Natural killer cell treated with Interleukin-12 subunit alpha and Interleukin-12 subunit beta and Interleukin-15 and Interleukin-18, amount 100 ng/mL, for 72 hours (primary cell): ENCODE data around the gene PI4KB. TPM values are rescaled to one million over a fixed set of nuclear protein-coding genes. Genes with fewer than 3 reads are reported as not detected.
"Not testable (repeated sequence)": the region's sequence is repeated elsewhere in the genome, so short reads cannot be mapped to it uniquely, and the experiment has no call there.

Source experiments
- ATAC-seq, 2 donors: fragments of 150-1000 bp; cut with Tn5 transposase in 1 of 2; sonication (Bioruptor Pico), chemical (Tn5 transposase) in 1 of 2; 2 replicates each; pipeline ENCODE4 v1.10.0; 2021
- DNase-seq: peaks from one replicate; pipeline ENCODE4 v3.0.0; 2022; ENCODE audit warnings: low spot score
- H3K27ac Mint-ChIP-seq, 2 donors: 1 replicate in 1 of 2; 2 replicates in 1 of 2; pipeline ENCODE4 v1.8.0; 2022; ENCODE audit warnings: mixed read lengths in 2 of 2, mild to moderate bottlenecking in 1 of 2, moderate library complexity in 1 of 2
- H3K27me3 Mint-ChIP-seq, 2 donors: 1 replicate in 1 of 2; 2 replicates in 1 of 2; pipeline ENCODE4 v1.8.0; 2022; ENCODE audit warnings: mixed read lengths in 2 of 2
- H3K36me3 Mint-ChIP-seq: one replicate; pipeline ENCODE4 v1.8.0; 2022; ENCODE audit warnings: mixed read lengths
- H3K4me1 Mint-ChIP-seq, 2 donors: 1 replicate in 1 of 2; 2 replicates in 1 of 2; pipeline ENCODE4 v1.8.0; 2022; ENCODE audit warnings: low read depth in 2 of 2, mixed read lengths in 2 of 2, mild to moderate bottlenecking in 1 of 2
- H3K4me3 Mint-ChIP-seq: one replicate; pipeline ENCODE4 v1.8.0; 2022; ENCODE audit warnings: mixed read lengths
- H3K9me3 Mint-ChIP-seq: 2 replicates; pipeline ENCODE4 v1.8.0; 2022; ENCODE audit warnings: mixed read lengths
- total RNA-seq, 2 donors: library from RNA; stranded (reverse); gene quantifications; one replicate each; pipeline ENCODE4 v1.2.3, GENCODE V29; 2022

Gene PI4KB
- total RNA-seq, 2 donors from 2014 or later: 69.9 to 82.3 TPM

DNA sequence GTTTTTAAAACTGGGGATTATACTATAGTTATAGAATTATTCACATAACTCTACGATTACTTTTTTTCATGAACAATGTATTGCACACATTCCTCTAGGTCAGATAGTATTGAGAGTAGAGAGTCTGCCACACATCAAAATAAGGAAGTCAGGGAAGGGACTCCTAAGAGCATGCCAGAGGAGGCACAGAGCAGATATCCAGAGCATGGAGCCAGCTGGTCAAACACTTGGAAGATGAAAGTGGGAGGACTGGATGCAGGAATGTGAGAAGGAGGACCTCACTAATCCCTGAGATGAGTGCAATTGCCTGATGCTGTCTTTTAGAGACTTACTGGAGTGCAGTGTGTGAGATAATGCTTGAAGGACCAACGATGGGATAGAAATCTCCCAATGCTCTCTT, 29.5 kb upstream of the PI4KB start:
- DNase-seq (no peak), ATAC-seq (no peak)
- no peaks in the 10 kb centered on the region for H3K27me3 Mint-ChIP-seq
- peaks cover 2% of the 10 kb centered on the region for H3K36me3 Mint-ChIP-seq
- H3K9me3 Mint-ChIP-seq: peaks cover under 1% of the 10 kb centered on the region
- H3K4me3 Mint-ChIP-seq: no peak overlapping the region
- no peaks in the 10 kb centered on the region for H3K4me1 Mint-ChIP-seq
- H3K27ac Mint-ChIP-seq: no peak overlapping the region

DNA sequence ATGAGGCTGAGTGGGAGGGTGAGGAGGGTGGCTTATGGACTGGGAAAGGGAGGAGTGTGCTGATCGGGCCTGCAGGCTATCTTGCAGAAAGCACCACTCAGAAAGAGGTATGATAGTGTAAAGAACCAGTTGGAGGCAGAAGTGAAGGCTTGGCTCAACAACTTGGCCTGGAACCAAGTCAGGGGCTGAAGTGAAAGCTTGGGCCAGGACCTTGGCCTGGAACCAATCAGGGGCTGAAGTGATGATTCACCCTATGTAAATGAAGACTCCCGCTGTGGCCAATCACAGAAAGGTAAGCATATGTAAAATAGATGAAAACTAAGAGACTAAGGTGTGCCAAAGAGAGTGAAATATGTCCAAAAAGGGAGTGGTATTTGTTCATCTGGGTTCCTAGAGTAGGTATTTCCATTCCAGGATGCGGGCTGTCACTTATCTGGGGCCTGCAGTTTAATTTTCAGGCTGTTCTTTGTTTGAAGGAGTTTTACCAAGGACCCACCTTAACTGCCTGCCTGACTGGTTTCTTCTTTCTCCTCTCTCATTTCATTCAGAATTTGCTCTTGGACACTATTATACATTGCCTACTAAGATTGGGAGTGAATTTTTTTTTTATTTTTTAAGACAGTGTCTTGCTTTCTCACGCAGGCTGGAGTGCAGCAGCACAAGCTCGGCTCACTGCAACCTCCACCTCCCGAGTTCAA, 25.0 kb upstream of the PI4KB start:
- DNase-seq (no peak), ATAC-seq (no peak)
- H3K27me3 Mint-ChIP-seq: no peaks in the 10 kb centered on the region
- H3K27ac Mint-ChIP-seq: no peak overlapping the region
- no peak overlapping the region for H3K4me3 Mint-ChIP-seq
- H3K36me3 Mint-ChIP-seq: no peaks in the 10 kb centered on the region
- H3K9me3 Mint-ChIP-seq: no peaks in the 10 kb centered on the region
- H3K4me1 Mint-ChIP-seq: peaks cover 12 to 13% of the 10 kb centered on the region in 2 donors

DNA sequence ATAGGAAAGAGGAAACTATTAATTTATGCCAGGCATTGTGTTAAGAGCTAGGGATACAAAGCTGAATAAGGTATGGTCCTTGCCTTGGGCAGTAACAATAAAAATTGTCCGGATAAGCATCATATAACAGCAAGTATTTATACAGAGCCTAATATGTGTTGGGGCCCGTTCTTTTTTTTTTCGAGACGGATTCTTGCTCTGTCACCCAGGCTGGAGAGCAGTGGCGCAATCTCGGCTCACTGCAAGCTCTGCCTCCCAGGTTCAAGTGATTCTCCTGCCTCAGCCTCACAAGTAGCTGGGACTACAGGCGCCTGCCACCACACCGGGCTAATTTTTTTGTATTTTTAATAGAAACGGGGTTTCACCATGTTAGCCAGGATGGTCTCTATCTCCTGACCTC, 23.1 kb upstream of the PI4KB start:
- not testable (repeated sequence) for DNase-seq, H3K9me3 Mint-ChIP-seq, H3K4me3 Mint-ChIP-seq, H3K27me3 Mint-ChIP-seq, ATAC-seq, H3K27ac Mint-ChIP-seq
- Mint-ChIP-seq H3K4me1 (peaks cover 29% of the 10 kb centered on the region in 2 donors), H3K36me3 (peaks cover 15% of the 10 kb centered on the region)

DNA sequence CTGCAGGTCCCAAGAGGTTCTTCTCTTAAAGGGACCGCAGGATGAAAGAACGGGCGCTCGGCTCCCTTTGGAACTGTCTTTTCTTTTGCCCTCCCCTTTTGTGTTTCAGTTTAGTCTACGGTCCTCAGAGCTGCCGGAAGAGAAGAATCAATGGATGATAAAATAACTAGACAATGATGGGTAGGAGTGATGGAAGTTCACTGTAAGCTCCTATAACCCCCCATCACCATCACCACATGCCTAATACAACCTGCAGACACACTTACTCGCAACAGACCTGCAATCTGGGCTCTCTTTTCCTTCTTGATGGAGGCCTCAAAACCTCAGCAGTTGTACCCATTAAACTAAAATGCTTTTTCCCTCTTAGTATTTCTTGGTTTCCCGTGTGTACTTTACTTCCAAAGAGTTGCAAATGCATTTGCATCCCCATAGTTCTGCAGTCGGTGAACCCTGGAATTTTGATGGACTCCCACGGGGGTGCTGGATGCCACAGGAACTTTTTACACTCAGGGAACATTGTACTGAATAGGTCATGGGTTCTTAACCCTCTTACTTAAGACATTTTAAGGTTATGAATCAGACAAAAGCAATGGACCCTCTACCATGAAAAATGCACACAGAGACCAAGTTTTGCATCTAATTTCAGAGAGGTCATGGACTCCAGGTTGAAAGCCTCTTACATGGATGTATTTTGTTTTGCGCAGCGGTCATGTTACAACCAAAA, 20.5 kb upstream of the PI4KB start:
- no peak for ATAC-seq
- peaks cover 29 to 40% of the 10 kb centered on the region in 2 donors for H3K4me1 Mint-ChIP-seq
- H3K36me3 Mint-ChIP-seq: peaks cover 19% of the 10 kb centered on the region
- DNase-seq: no peak
- no peaks in the 10 kb centered on the region for H3K27me3 Mint-ChIP-seq
- H3K27ac Mint-ChIP-seq: peak overlapping the region; percentile 99 to 100
- H3K4me3 Mint-ChIP-seq: peak overlapping the region; percentile 99
- no peaks in the 10 kb centered on the region for H3K9me3 Mint-ChIP-seq

DNA sequence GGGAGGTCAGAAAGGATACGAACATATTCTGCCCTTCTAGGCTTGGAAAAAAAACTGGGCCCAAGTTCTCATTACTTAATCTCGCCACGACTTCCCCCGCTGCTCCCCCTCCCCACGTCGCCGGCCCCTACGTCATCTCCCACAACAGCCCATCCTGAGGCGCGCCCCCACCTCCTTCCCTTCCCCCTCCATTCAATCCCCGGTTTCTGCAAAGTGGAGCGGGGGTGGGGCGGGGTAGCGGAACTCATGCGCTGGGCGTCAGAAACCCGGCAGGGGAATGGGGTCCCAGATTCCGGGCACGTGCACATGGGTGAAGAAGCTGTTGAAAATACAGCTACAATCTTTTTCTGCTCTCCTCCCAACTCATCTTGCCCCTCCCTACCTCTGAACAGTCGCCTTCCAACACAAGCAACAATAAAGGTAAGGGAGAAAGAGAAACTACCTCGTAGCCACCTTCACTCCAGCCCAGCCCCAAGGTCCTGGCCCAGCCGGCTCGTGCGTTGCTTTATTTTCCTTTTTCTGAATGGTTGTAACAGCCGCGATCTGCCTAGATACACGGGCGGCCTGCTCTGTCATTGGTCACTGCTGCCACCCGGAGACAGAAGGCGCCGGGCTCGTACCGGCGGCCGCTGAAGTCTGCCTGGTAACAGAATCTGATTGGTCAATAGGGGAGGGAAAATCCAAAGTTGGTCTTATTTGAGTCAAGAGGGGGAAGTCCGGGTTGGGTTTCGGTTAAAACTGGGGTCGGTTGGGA, 19.7 kb upstream of the PI4KB start, which contains the start of gene RFX5:
Gene RFX5, minus strand, starts transcription at position 484 of the 754 bp plus-strand sequence. CDS start 932 bp downstream, outside the sequence.
- H3K27me3 Mint-ChIP-seq: no peaks in the 10 kb centered on the region
- H3K27ac Mint-ChIP-seq: peak within 1 kb of the TSS; percentile 99 to 100
- DNase-seq (peak; percentile 97), ATAC-seq (peak; percentile 98 to 99)
- peaks cover 23% of the 10 kb centered on the region for H3K36me3 Mint-ChIP-seq
- peaks cover 29 to 43% of the 10 kb centered on the region in 2 donors for H3K4me1 Mint-ChIP-seq
- no peaks in the 10 kb centered on the region for H3K9me3 Mint-ChIP-seq
- H3K4me3 Mint-ChIP-seq: peak within 1 kb of the TSS; percentile 99

DNA sequence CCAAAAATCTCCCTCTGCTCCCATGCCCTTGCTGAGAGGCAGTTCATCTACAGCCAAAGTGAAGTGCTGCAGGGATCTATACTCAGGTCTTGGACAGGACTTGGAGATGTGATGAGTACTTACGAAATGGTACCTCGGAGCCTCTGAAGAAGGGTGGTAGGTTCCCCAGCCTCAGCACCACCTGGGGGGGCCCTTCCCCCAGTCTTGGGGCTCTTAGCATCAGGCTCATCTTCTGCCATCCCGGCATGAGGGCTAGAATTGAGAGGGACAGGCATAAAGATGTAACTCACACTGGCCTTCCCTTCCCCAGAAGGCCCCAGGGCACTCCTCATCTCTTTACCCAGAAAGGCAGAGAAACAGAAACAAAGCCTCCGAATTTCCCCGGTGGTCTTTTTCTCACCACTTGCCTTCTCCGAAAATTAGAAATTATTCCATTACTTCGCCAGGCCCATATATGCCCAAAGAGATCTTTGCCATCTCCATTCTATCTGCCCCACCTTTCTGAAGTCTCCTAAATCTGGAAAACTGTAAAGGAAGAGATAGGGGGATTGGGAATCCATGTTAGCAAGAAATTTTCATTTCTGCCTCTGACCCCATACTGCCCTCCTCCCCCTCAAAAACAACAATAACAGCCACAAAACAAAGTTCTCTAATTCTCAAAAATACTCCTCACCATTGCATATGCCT, 19.0 kb upstream of the PI4KB start:
- DNase-seq: no peak
- Mint-ChIP-seq H3K4me3 (peak overlapping the region; percentile 99), H3K27ac (peak overlapping the region; percentile 99 to 100), H3K4me1 (peaks cover 29 to 43% of the 10 kb centered on the region in 2 donors), H3K27me3 (no peaks in the 10 kb centered on the region), H3K9me3 (no peaks in the 10 kb centered on the region), H3K36me3 (peaks cover 23% of the 10 kb centered on the region)
- ATAC-seq: no peak

- Mint-ChIP-seq H3K36me3 (peaks cover 23% of the 10 kb centered on the region), H3K9me3 (no peaks in the 10 kb centered on the region), H3K27me3 (no peaks in the 10 kb centered on the region), H3K4me1 (peaks cover 35 to 51% of the 10 kb centered on the region in 2 donors), H3K4me3 (no peak overlapping the region), H3K27ac (peak overlapping the region in 1 of 2 donors; percentile 62)
- no peak for ATAC-seq
- no peak for DNase-seq
These were observed 17.1 kb upstream of the PI4KB start for GRCh38 chr1:151344291-151344690.

DNA sequence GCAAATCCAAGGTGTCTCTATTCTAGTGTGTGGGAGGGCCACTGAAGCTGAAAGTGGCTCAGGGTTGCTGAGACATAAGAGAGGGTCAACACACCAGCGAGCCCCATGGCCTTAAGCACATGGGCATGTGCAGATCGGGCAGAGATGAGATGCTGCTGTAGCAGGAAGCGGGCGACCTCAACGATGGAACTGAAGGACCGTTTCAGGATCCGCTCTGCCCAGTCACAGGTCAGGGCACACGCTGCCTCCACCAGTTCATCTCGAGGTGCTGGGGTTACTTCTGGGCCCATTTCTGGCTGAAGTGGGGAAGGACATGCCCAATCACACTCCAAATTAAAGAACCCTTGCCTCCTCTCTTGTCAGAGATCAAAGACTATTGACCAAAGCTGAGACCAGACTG, 16.4 kb upstream of the PI4KB start:
- ATAC-seq: no peak
- peaks cover 23% of the 10 kb centered on the region for H3K36me3 Mint-ChIP-seq

DNA sequence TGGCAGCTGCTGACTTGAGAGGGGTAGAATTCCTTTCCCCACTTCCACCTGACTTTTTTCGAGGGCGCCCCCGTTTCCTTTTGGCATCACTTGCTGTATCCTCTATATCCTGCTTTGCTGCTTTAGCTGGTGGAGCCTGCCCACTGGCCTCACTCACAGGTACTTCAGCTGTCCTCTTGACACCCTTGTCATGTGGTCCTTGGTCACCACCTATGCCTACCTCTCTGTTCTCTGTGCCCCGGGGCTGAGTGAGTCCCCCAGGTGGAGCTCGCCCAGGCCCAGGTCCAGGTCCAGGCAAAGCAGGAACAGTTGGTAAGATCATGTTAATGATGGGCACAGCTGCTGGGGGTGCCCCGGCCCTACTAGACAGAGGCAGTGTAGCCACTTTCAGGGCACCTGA, 15.4 kb upstream of the PI4KB start:
- Mint-ChIP-seq H3K4me1 (peaks cover 27 to 45% of the 10 kb centered on the region in 2 donors), H3K9me3 (no peaks in the 10 kb centered on the region), H3K36me3 (peaks cover 23% of the 10 kb centered on the region), H3K27me3 (no peaks in the 10 kb centered on the region), H3K4me3 (no peak overlapping the region), H3K27ac (peak overlapping the region; percentile 62 to 89)
- ATAC-seq: no peak
- DNase-seq: no peak

More for the DNA sequence above, 16.4 kb upstream of the PI4KB start:
- peak overlapping the region; percentile 62 to 89 for H3K27ac Mint-ChIP-seq
- no peaks in the 10 kb centered on the region for H3K9me3 Mint-ChIP-seq
- H3K27me3 Mint-ChIP-seq: no peaks in the 10 kb centered on the region
- peaks cover 35 to 53% of the 10 kb centered on the region in 2 donors for H3K4me1 Mint-ChIP-seq
- H3K4me3 Mint-ChIP-seq: no peak overlapping the region
- no peak for DNase-seq

GRCh38 chr1:151342021-151342420, 14.8 kb upstream of the PI4KB start:
- peaks cover 21 to 39% of the 10 kb centered on the region in 2 donors for H3K4me1 Mint-ChIP-seq
- no peaks in the 10 kb centered on the region for H3K27me3 Mint-ChIP-seq
- H3K36me3 Mint-ChIP-seq: peaks cover 22% of the 10 kb centered on the region
- H3K9me3 Mint-ChIP-seq: no peaks in the 10 kb centered on the region
- no peak overlapping the region for H3K4me3 Mint-ChIP-seq
- ATAC-seq: no peak
- no peak for DNase-seq
- peak overlapping the region; percentile 62 to 89 for H3K27ac Mint-ChIP-seq

- Mint-ChIP-seq H3K27me3 (no peaks in the 10 kb centered on the region), H3K27ac (peak overlapping the region; percentile 9 to 17), H3K36me3 (peaks cover 13% of the 10 kb centered on the region), H3K9me3 (no peaks in the 10 kb centered on the region), H3K4me3 (no peak overlapping the region), H3K4me1 (peaks cover 12 to 30% of the 10 kb centered on the region in 2 donors)
- peak; percentile 80 to 84 for ATAC-seq
- DNase-seq: peak; percentile 76
These were observed 13.9 kb upstream of the PI4KB start for GRCh38 chr1:151340870-151341754.

GRCh38 chr1:151336556-151336955, 9.3 kb upstream of the PI4KB start:
- Mint-ChIP-seq H3K4me1 (peaks cover 6 to 10% of the 10 kb centered on the region in 2 donors), H3K27me3 (no peaks in the 10 kb centered on the region), H3K36me3 (no peaks in the 10 kb centered on the region), H3K27ac (no peak overlapping the region), H3K4me3 (no peak overlapping the region), H3K9me3 (no peaks in the 10 kb centered on the region)
- DNase-seq (no peak), ATAC-seq (no peak)
